Peyer's patch (tissue), 4 donors: ENCODE measurements around the gene SCN1B. TPM values are rescaled to one million over a fixed set of nuclear protein-coding genes. Genes with fewer than 3 reads are reported as not detected.

Experiments used
- DNase-seq, 3 donors: peaks; one replicate each; pipeline ENCODE4 v3.0.0-alpha.2; 2017 to 2019
- H3K27ac ChIP-seq, 4 donors: fragments of 200-600 bp; sonication (generic); one replicate each; pipeline ENCODE4 v1.5.1; 2016 to 2019
- H3K27me3 ChIP-seq, 2 donors: fragments of 200-600 bp; sonication (generic); one replicate each; pipeline ENCODE4 v1.5.1; 2019
- H3K36me3 ChIP-seq, 3 donors: fragments of 200-600 bp; sonication (generic); one replicate each; pipeline ENCODE4 v1.5.1; 2016 to 2019
- H3K4me1 ChIP-seq, 4 donors: fragments of 200-600 bp; sonication (generic); one replicate each; pipeline ENCODE4 v1.5.1; 2016 to 2019
- H3K4me3 ChIP-seq, 4 donors: fragments of 200-600 bp; sonication (generic); 1 replicate in 3 of 4; 2 replicates in 1 of 4; pipeline ENCODE4 v1.5.1; 2016 to 2019; ENCODE audit warnings: mild to moderate bottlenecking in 1 of 4
- H3K9me3 ChIP-seq, 4 donors: fragments of 200-600 bp; sonication (generic); one replicate each; pipeline ENCODE4 v1.5.1; 2016 to 2019; ENCODE audit warnings: mild to moderate bottlenecking in 1 of 4
- POLR2A ChIP-seq, 2 donors: fragments of 450-650 bp; IDR thresholded peaks; one replicate each; pipeline ENCODE4 v1.5.1; 2017; ENCODE audit warnings: antibody characterized with exemption in 2 of 2, mild to moderate bottlenecking in 2 of 2, moderate library complexity in 2 of 2
- total RNA-seq, 4 donors: library from RNA; depleted of rRNA; stranded (reverse); fragments of >200 nt; gene quantifications; one replicate each; pipeline ENCODE4 v1.1.0, GENCODE V29; 2016
- TF ChIP-seq, protein P1 (sequence below), 6 experiments: fragments of 450-650 bp in 4 of 6; fragments of 200-600 bp in 2 of 6; sonication (generic) in 1 of 6; IDR thresholded peaks; one replicate each; pipeline ENCODE4 v1.5.1; 2017 to 2019; ENCODE audit warnings: antibody characterized with exemption in 6 of 6, mild to moderate bottlenecking in 3 of 6, moderate library complexity in 1 of 6

Gene SCN1B
- total RNA-seq, 4 donors from 2014 or later, result 2.8 to 9.1 (median 5.1) TPM

DNA sequence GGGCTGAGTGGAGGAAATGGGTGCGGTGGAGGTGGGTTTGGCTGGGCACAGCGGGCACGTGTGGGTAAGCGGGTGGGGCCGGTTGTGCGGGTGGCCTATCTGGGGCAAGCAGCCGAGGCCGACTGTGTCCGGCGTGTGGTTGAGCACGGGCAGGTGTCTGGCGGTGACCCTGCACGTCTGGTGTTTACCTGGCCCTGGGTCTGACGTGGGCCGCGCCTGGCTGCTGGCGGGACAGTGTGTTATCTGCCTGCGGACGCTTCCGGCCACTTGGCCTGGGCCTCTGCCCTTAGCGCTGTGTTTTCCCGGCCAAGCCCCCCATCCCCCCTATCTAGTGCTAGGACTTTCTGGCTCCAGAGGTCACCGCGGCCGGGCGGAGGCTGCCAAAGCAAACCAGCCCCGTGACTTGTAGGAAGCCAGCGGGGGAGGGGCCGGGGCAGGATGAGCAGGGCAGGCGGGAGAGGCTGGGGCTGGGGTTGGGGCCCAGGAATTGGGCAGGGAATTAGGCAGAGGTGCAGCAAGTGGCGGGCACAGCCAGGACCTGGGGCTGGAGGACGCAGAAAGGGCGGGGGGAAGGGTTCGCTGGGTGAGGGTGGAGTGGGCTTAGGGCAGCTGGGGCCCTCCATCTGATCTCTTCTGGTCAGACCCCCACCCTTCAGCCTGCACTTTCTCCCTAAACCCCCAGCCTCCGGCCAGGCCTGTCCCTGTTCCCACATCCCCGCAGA is 10.7 kb downstream of the SCN1B start:
- Histone ChIP-seq H3K9me3 (no peaks in the 10 kb centered on the region), H3K27ac (peak overlapping the region; percentile 19 to 57 (median 39)), H3K4me1 (peaks cover 0 to 38% (median 22%) of the 10 kb centered on the region in 4 donors), H3K27me3 (peaks cover 0 to 7% of the 10 kb centered on the region in 2 donors), H3K36me3 (no peaks in the 10 kb centered on the region), H3K4me3 (peak overlapping the region in 3 of 4 donors; percentile 24 to 40 (median 30))
- TF ChIP-seq, protein P1, sequence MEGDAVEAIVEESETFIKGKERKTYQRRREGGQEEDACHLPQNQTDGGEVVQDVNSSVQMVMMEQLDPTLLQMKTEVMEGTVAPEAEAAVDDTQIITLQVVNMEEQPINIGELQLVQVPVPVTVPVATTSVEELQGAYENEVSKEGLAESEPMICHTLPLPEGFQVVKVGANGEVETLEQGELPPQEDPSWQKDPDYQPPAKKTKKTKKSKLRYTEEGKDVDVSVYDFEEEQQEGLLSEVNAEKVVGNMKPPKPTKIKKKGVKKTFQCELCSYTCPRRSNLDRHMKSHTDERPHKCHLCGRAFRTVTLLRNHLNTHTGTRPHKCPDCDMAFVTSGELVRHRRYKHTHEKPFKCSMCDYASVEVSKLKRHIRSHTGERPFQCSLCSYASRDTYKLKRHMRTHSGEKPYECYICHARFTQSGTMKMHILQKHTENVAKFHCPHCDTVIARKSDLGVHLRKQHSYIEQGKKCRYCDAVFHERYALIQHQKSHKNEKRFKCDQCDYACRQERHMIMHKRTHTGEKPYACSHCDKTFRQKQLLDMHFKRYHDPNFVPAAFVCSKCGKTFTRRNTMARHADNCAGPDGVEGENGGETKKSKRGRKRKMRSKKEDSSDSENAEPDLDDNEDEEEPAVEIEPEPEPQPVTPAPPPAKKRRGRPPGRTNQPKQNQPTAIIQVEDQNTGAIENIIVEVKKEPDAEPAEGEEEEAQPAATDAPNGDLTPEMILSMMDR (IDR thresholded peaks at IDR 0.05), result no peak
- no peak for TF ChIP-seq POLR2A (IDR thresholded peaks at IDR 0.05)
- DNase-seq, result peak; percentile 68 to 88 (median 74)

DNA sequence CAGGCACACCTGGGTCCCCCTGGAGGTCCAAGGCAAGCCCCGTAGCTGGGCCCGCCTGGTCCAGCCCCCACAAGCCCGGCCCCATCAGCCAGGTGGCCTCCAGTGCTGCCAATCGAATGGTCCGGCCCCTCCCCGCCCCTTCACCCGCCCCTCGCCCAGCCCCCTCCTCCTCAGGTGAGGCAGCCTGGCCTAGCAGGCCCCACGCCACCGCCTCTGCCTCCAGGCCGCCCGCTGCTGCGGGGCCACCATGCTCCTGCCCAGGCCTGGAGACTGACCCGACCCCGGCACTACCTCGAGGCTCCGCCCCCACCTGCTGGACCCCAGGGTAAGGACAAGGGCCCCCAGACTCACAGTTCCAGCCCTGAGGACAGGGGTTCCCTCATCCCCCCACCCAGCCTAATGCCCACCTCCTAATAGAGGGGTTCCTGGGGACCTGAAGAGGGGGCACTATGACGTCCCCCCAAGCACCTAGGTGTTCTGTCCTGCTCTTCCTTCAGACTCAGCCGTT is 11.3 kb downstream of the SCN1B start, which contains the start of gene HPN:
HPN (plus strand) TSS at position 174 of the 508 bp plus-strand sequence. CDS start 786 bp downstream, outside the sequence.
- DNase-seq, result no peak
- Histone ChIP-seq H3K36me3 (no peaks in the 10 kb centered on the region), H3K27me3 (peaks cover 0 to 7% of the 10 kb centered on the region in 2 donors), H3K4me3 (peak within 1 kb of the TSS in 3 of 4 donors; percentile 24 to 40 (median 30)), H3K4me1 (peaks cover 0 to 38% (median 22%) of the 10 kb centered on the region in 4 donors), H3K27ac (peak within 1 kb of the TSS; percentile 19 to 57 (median 39)), H3K9me3 (no peaks in the 10 kb centered on the region)
- TF ChIP-seq POLR2A (IDR thresholded peaks at IDR 0.05), result no peak
- TF ChIP-seq, protein P1 (IDR thresholded peaks at IDR 0.05), result no peak

DNA sequence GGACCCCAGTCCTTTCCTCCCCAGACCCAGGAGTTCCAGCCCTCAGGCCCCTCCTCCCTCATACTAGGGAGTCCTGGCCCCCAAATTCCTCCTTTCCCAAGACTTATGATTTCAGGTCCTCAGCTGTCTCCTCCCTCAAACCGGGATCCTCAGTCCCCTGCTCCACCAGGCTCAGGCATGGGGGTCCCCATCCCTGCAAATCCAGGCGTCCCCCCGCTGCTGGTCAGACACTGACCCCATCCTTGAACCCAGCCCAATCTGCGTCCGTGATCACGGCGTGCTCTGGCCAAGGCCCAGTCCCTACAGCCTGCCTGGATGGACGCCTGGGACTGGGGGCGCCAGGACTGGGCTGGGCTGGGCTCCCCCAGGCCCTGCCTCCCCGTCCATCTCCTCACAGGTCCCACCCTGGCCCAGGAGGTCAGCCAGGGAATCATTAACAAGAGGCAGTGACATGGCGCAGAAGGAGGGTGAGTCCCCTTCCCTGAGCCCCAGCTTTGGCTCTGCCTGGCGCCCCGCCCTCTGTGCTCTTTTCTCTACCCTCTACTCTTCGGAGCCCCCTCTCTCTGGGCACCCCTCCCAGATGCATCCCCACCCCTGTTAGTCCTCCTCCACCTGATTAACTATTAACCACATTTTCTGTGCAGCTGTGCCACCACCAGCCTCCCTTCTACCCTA is 11.9 kb downstream of the SCN1B start:
- no peak overlapping the region for H3K27ac ChIP-seq
- H3K27me3 ChIP-seq, result peaks cover 0 to 7% of the 10 kb centered on the region in 2 donors
- no peak for DNase-seq
- H3K4me1 ChIP-seq, result peaks cover 0 to 38% (median 22%) of the 10 kb centered on the region in 4 donors
- H3K36me3 ChIP-seq, result no peaks in the 10 kb centered on the region
- no peaks in the 10 kb centered on the region for H3K9me3 ChIP-seq
- TF ChIP-seq, protein P1 (IDR thresholded peaks at IDR 0.05), result no peak
- TF ChIP-seq POLR2A (IDR thresholded peaks at IDR 0.05), result no peak
- peak overlapping the region in 1 of 4 donors; percentile 11 for H3K4me3 ChIP-seq

DNA sequence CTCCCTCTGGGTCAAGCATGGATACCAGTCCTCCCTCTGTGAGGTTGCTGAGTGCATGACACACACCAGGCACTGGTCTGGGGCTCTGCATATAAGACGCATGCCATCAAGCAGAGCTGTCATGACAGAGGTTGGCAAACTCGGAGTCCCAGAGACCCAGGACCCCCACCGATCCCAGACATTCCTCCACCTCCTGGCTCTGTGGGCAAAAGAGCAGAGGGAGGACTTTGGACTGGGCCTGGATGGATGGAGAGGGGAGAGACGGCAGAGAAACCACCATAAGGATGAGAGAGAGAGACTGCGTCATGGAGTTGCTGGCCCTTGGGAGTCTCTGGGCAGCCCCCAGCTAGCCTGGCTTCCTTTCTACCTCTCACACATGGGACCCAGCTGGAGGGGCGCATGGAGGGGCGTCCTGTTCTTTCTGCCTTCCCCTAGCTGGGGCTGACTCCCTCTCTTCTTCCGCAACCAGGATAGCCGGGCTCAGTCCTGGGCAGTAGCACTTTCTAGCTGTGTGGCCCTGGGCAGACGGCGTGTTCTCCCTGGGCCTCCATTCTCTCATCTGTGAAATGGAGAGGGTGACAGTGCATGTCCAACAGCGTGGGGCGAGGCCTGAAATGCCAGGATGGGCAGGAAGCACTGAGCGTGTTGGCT is 12.8 kb downstream of the SCN1B start:
- H3K9me3 ChIP-seq, result no peaks in the 10 kb centered on the region
- H3K36me3 ChIP-seq, result no peaks in the 10 kb centered on the region
- no peak overlapping the region for H3K27ac ChIP-seq
- H3K4me1 ChIP-seq, result peaks cover 0 to 35% (median 21%) of the 10 kb centered on the region in 4 donors
- DNase-seq, result no peak
- H3K27me3 ChIP-seq, result peaks cover 0 to 7% of the 10 kb centered on the region in 2 donors
- TF ChIP-seq, protein P1 (IDR thresholded peaks at IDR 0.05), result no peak
- TF ChIP-seq POLR2A (IDR thresholded peaks at IDR 0.05), result no peak
- peak overlapping the region in 1 of 4 donors; percentile 11 for H3K4me3 ChIP-seq

DNA sequence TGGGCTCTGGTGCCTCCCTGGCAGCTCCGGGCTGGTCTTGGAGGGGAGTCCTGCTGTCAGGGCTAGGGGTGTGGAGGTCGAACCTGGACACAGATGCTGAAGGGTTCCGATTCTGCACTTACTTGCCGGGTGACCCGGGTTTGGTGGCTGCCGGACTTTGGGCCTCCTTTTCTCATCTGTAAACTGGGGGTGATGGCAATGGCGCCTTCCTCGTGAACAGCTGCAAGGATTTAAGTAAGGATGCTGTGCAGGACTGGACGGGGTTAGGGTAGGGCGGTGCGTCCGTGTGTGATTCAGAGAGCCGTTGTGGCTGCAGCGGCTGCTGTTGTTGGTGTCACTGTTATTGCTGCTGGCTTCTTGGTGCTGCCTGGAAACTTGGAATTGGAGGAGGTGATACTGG is 13.6 kb downstream of the SCN1B start:
- H3K27ac ChIP-seq, result no peak overlapping the region
- no peaks in the 10 kb centered on the region for H3K9me3 ChIP-seq
- DNase-seq, result no peak
- no peaks in the 10 kb centered on the region for H3K36me3 ChIP-seq
- peaks cover 0 to 7% of the 10 kb centered on the region in 2 donors for H3K27me3 ChIP-seq
- TF ChIP-seq, protein P1 (IDR thresholded peaks at IDR 0.05), result no peak
- TF ChIP-seq POLR2A (IDR thresholded peaks at IDR 0.05), result no peak
- peak overlapping the region in 1 of 4 donors; percentile 11 for H3K4me3 ChIP-seq
- H3K4me1 ChIP-seq, result peaks cover 0 to 31% (median 18%) of the 10 kb centered on the region in 4 donors
